Heart right ventricle (tissue), 16 donors: ENCODE data around the gene LRPPRC. TPM values are rescaled to one million over a fixed set of nuclear protein-coding genes. Genes with fewer than 3 reads are reported as not detected.

Source experiments
- ATAC-seq, 8 donors: fragments of 200-7000 bp; cut with Tn5 transposase; one replicate each; pipeline ENCODE4 v1.9.1; 2020; ENCODE audit warnings: mild to moderate bottlenecking in 8 of 8, moderate library complexity in 8 of 8, moderate number of reproducible peaks in 1 of 8
- DNase-seq, 2 donors: peaks; one replicate each; pipeline ENCODE4 v3.0.0-alpha.2; 2020
- H3K27ac ChIP-seq, 10 donors: fragments of 200-600 bp; sonication (generic) in 2 of 10; one replicate each; pipeline versions ENCODE4 v1.5.0 to v1.8.0; 2020 to 2022; ENCODE audit warnings: mild to moderate bottlenecking in 3 of 10
- H3K27me3 ChIP-seq, 7 donors: fragments of 200-600 bp; one replicate each; pipeline ENCODE4 v1.8.0; 2021 to 2022; ENCODE audit warnings: mild to moderate bottlenecking in 2 of 7
- H3K36me3 ChIP-seq, 9 donors: fragments of 200-600 bp; sonication (generic) in 1 of 9; one replicate each; pipeline versions ENCODE4 v1.5.0 to v1.8.0; 2020 to 2022; ENCODE audit warnings: mild to moderate bottlenecking in 2 of 9
- H3K4me1 ChIP-seq, 9 donors: fragments of 200-600 bp; sonication (generic) in 1 of 9; one replicate each; pipeline versions ENCODE4 v1.5.0 to v1.8.0; 2020 to 2022; ENCODE audit warnings: mild to moderate bottlenecking in 4 of 9
- H3K4me3 ChIP-seq, 10 donors: fragments of 200-600 bp; sonication (generic) in 2 of 10; one replicate each; pipeline versions ENCODE4 v1.5.0 to v1.8.0; 2020 to 2022; ENCODE audit warnings: mild to moderate bottlenecking in 7 of 10, moderate library complexity in 2 of 10
- H3K9me3 ChIP-seq, 11 donors: fragments of 200-600 bp in 10 of 11; sonication (generic) in 2 of 11; one replicate each; pipeline versions ENCODE4 v1.5.0 to v1.8.0; 2013 to 2022; ENCODE audit warnings: mild to moderate bottlenecking in 2 of 11, control low read depth in 1 of 11, moderate library complexity in 1 of 11
- CTCF ChIP-seq, 9 donors: fragments of 200-600 bp; sonication (generic) in 2 of 9; IDR thresholded peaks; one replicate each; pipeline versions ENCODE4 v1.5.0 to v1.8.0; 2021 to 2022; ENCODE audit warnings: antibody characterized with exemption in 9 of 9, mild to moderate bottlenecking in 5 of 9, moderate library complexity in 1 of 9
- WGBS, 2 donors: extraction: QIAGEN DNeasy Blood & Tissue Kit; methylation state at CpG; one replicate each; pipeline ENCODE4 v1.1.7; 2013; ENCODE audit warnings: inconsistent platforms in 1 of 2; 5-methylcytosine and 5-hydroxymethylcytosine counted together
- intact Hi-C, 10 donors: fragments of 100-400 bp; cut with DNase I; formaldehyde crosslinking; loops; one replicate each; pipeline versions ENCODE4 v1.11.1 to v1.14.2; 2022
- polyA plus RNA-seq, 2 donors: library from polyadenylated mRNA; stranded (reverse); fragments of 200-250 nt; gene quantifications; one replicate each; pipeline ENCODE4 v1.2.3, GENCODE V29; 2013
- total RNA-seq, 10 donors: library from RNA; stranded (reverse); fragmentation: NEBNext Ultra II Directional in 3 of 10; extraction: Animal tissue kit (Norgen Biotek cat#: 25700) in 3 of 10; gene quantifications; one replicate each; pipeline versions ENCODE4 v1.2.1 to v1.2.4, GENCODE V29; 2021 to 2023
- donor health status: Arrhythmogenic right ventricular cardiomyopathy.
- donor health status: ischemic (EF 13 %, LVEDD 7.1; RV severe dilation, severe dysfunction).
- donor health status: healthy with polysubstance abuse.
- donor health status: DM: no; HTN: yes; CAD: no.
- donor health status: DM: no; HTN: no; CAD: no.
- donor health status: ischemic (EF 25% LVEDD 6.9; RV normal size, moderate dysfunction).
- donor health status: ischemic (EF 25% LVEDD 5.7; RV mildly dilated, moderate dysfunction).
- donor health status: healthy.
- donor health status: DM: yes; HTN: yes; CAD: no.
- donor health status: Ischemic cardiomyopathy.
- donor health status: ischemic (EF 35%, LVEDD 5.7; RV mildly dilated, moderate dysfunction).
- donor health status: nonischemic (EF 11% LVEDD 7.7; RV severe dilation, severe dysfunction).
- donor health status: DM: yes; HTN: yes; CAD: no.
- donor health status: PGD.
- donor health status: ischemic (EF 29% LVEDD 5.4; RV normal size, mild dysfunction).
- donor health status: nonischemic (EF 23%, LVEDD 6.1; RV moderate dilation, normal function).

The LRPPRC gene
- total and polyA plus RNA-seq, 12 donors: 26.1 to 123 (median 112) TPM

DNA sequence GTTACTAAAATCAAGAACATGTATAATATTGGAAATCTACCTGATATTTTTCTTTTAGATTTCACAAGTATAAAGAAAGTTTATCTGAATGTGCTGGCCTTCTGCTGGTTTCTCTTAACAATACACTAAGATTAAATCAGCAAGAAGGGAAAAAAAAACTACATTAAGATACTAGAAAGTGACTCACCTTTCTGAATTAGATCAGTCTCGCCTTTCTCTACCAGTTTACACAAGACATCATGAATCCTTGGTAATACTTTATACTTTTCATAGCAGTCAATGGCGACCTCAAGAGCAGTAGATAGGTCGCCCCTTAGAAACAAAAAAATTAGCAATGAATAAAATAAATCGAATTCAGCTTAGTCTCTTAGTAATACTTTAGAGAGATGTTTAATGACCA, 61.2 kb downstream of the LRPPRC start:
- intact Hi-C loops: no loop called here
- DNase-seq (no peak), ATAC-seq (no peak)
- peaks cover 0 to 81% (median 26%) of the 10 kb centered on the region in 9 donors for H3K36me3 ChIP-seq
- no peak overlapping the region for H3K27ac ChIP-seq
- H3K27me3 ChIP-seq: no peaks in the 10 kb centered on the region
- no peak for TF ChIP-seq CTCF (IDR thresholded peaks at IDR 0.05)
- H3K4me1 ChIP-seq: peaks cover 0 to 8% (median 0%) of the 10 kb centered on the region in 9 donors
- no peak overlapping the region for H3K4me3 ChIP-seq
- H3K9me3 ChIP-seq: no peaks in the 10 kb centered on the region
- 95 to 99% methylated on average over 4 of the region's 4 CpGs for WGBS, 2 donors

GRCh38 chr2:43931293-43931692, 64.5 kb downstream of the LRPPRC start:
- no peak for TF ChIP-seq CTCF (IDR thresholded peaks at IDR 0.05)
- Histone ChIP-seq H3K4me1 (no peaks in the 10 kb centered on the region), H3K27ac (no peak overlapping the region), H3K36me3 (peaks cover 0 to 96% (median 32%) of the 10 kb centered on the region in 9 donors), H3K27me3 (no peaks in the 10 kb centered on the region), H3K9me3 (no peaks in the 10 kb centered on the region), H3K4me3 (no peak overlapping the region)
- intact Hi-C loops: no loop called here
- 96 to 98% methylated on average over 3 of the region's 3 CpGs for WGBS, 2 donors
- DNase-seq (no peak), ATAC-seq (no peak)

DNA sequence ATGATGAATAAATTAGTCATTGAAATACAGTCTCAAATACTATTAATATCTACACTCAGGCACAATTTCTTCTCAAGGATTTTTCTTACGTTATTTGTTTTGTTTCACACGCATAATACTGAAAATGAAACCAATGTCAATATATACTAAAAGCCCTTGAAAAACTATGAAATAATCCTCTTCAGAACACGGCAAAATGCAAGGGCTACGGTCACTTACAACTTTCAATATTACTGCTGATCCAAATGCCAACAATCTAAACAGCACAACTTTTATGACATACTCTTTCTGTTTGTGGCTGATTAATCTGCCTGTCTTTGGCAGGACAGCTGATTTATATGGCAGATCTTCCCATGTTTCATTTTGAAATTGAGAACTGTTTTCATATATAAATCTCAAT, 68.3 kb downstream of the LRPPRC start:
- H3K4me1 ChIP-seq: no peaks in the 10 kb centered on the region
- no peak for TF ChIP-seq CTCF (IDR thresholded peaks at IDR 0.05)
- H3K27me3 ChIP-seq: no peaks in the 10 kb centered on the region
- WGBS, 2 donors: 92 to 99% methylated on average over 4 of the region's 4 CpGs
- no peak for DNase-seq
- H3K27ac ChIP-seq: no peak overlapping the region
- intact Hi-C loops: no loop called here
- no peak overlapping the region for H3K4me3 ChIP-seq
- no peak for ATAC-seq
- peaks cover 0 to 98% (median 27%) of the 10 kb centered on the region in 9 donors for H3K36me3 ChIP-seq
- H3K9me3 ChIP-seq: no peaks in the 10 kb centered on the region

GRCh38 chr2:43925431-43925830, 70.4 kb downstream of the LRPPRC start:
- DNase-seq (no peak), ATAC-seq (no peak)
- Histone ChIP-seq H3K4me1 (no peaks in the 10 kb centered on the region), H3K27ac (no peak overlapping the region), H3K4me3 (no peak overlapping the region), H3K9me3 (no peaks in the 10 kb centered on the region), H3K27me3 (no peaks in the 10 kb centered on the region), H3K36me3 (peaks cover 0 to 98% (median 23%) of the 10 kb centered on the region in 9 donors)
- WGBS, 2 donors: 89 to 91% methylated on average over 4 of the region's 4 CpGs
- intact Hi-C loops: no loop called here
- TF ChIP-seq CTCF (IDR thresholded peaks at IDR 0.05): no peak
